HuH-7.5 (cell line): ENCODE data around the gene KRT39.
"Not testable (repeated sequence)": the region's sequence is repeated elsewhere in the genome, so short reads cannot be mapped to it uniquely, and the experiment has no call there.

Source experiments
- DNase-seq: peaks from one replicate; pipeline ENCODE4 v3.0.0; 2011; ENCODE audit warnings: low spot score

The KRT39 gene

GRCh38 chr17:40966848-40967247 is at the start of gene KRT39:
Gene KRT39, minus strand, starts transcription at chr17:40966948. Its CDS starts 92 bp downstream, at chr17:40966856.
- DNase-seq, result no peak

- no peak for DNase-seq
These were observed 48.7 kb upstream of the KRT39 start for GRCh38 chr17:41015454-41015853.

DNA sequence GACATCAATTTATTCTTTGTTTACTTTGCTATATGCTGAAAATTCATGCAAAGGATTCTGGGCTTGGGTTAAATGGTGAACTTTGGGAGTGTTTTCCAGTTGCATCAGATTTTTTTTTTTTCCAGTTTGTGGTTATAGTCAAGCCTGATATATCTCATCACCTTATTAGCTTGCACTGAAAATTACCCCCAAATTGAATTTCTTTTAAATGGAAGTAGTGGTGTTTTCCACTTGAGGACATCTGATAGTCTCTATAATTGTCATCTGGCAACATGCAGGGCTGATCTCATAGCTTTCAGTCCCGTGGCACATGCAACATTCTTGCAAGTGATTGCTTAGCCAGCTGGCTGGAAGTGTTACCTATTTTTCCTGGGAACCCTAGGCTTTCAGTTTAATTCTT is 46.9 kb upstream of the KRT39 start:
- no peak for DNase-seq

DNA sequence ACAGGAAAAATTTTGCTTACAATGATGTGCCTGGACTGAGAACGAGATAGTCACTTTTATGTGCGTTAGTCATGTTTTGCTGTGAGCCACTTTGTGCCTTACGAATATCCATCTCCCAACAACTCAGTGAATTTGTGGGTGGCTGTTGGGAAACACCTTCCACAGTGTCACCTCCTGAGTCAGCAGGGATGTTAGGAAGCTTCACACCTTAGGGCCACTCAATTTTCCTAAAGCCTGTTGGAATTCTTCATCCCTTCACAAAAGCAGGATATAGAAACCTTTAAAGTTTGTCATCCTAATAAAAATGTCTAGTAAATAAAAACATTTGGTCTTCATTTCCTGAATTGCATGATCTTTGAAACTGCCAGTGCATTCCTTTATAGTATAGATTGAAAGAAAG is 46.4 kb upstream of the KRT39 start:
- DNase-seq, result no peak

- DNase-seq, result no peak
These were observed 45.8 kb upstream of the KRT39 start for GRCh38 chr17:41012326-41013120.

DNA sequence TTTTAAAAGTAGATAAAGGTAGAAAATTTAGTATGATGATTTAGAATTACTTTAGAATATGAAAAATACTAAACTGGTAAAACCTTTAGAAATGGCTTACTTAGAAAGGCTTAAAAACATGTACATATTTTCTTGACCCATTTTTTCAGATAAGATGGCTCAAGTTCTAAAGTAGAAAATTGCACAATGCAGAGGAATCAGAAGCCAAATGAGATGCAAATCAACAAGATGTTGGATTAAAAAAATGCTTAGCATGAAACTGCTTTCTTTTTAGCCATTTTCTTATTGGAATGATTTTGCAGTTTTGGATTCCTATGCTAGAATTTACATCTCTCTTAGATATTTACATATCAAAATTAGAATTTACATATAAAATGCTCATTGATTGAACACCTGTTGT is 43.7 kb upstream of the KRT39 start:
- DNase-seq, result no peak

DNA sequence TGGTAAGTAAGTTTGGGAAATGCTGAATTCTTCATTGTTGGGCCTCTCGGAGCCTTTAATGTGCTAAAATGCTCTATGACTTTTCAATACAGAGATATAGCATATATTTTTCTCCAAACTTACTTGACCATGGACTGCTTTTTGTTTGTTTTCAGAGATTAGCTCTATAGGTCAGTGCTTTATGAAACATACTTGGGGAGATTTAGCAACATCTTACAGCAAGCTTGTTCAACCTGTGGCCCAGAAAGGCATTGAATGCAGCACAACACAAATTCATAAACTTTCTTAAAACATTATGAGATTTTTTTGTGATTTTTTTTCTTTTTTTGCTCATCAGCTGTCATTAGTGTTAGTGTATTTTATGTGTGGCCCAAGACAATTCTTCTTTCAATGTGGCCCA is 43.2 kb upstream of the KRT39 start:
- no peak for DNase-seq

DNA sequence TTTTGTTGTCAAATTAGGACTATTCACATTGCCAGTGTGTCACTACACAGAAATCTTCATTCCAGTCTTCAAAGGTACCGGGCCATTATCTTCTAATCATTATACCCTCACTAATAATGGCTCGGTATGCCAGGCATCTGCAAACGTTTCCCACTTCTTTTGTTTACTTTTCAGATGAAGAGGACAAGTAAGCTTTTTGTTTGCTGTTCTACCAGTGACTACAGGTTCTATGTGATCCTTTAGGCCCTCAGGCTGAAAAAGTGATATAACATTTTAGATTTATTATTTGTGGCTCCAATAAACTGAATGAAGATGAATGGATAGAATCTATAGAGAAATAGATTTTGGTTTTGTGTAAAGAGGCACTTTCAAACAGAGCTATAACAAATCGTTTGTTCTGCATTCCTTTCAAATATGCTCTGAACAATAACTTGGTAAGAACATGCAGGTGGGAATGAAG is 42.6 kb upstream of the KRT39 start:
- peak; percentile 8 for DNase-seq

- DNase-seq, result no peak
These were observed 42.1 kb upstream of the KRT39 start, which contains the start of gene KRTAP3-1 for GRCh38 chr17:41008811-41009210. Gene KRTAP3-1, minus strand, starts transcription at chr17:41009128. Its CDS starts 54 bp downstream, at chr17:41009074.

GRCh38 chr17:41004397-41004796 is 37.6 kb upstream of the KRT39 start:
- DNase-seq, result no peak

GRCh38 chr17:41003926-41004325 is 37.2 kb upstream of the KRT39 start:
- no peak for DNase-seq

DNA sequence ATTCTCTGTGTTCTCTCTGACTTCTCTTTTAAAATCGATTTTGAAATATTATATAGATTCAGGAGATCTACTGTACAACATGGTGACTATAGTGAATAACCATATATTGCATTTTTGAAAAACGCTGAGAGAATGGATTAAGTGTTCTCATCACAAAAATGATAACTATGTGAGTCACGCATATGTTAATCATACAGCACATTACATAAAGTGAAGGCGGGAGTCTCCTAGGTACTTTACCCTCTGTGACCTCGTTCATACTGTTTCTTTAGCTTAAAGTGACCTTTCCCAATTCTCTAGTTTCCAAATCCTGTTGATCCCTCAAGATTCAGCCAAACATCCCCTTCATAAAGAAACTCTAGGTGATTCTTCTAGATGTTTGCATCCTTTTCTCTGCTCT is 36.1 kb upstream of the KRT39 start:
- DNase-seq, result no peak

- DNase-seq, result no peak
These were observed 35.0 kb upstream of the KRT39 start for GRCh38 chr17:41001795-41002194.

- DNase-seq, result not testable (repeated sequence)
These were observed 32.8 kb upstream of the KRT39 start, which contains the start of gene KRTAP3-2 for GRCh38 chr17:40999563-40999962. Gene KRTAP3-2, minus strand, starts transcription at chr17:40999906. Its CDS starts 53 bp downstream, at chr17:40999853.

- DNase-seq, result no peak
These were observed 30.6 kb upstream of the KRT39 start for GRCh38 chr17:40997361-40997760.

GRCh38 chr17:40996829-40997228 is 30.1 kb upstream of the KRT39 start:
- DNase-seq, result no peak

DNA sequence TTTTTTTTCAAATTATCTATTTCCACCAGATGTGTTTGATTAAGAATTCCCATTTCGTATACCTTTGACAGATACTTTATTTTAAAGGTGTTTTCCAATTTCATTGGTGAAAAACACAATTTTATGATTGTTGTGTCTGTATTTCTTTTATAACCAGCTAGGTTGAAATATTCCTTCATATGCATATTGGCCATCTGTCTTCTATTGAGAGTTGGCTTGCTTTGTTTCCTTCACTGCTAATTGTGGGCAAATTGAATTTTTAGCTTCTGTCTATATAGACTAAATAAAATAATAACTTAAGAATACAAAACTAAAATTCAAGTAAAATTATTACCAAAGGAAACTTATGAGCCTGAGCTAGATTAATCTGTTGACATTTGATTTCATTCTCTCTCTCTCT is 28.4 kb upstream of the KRT39 start:
- no peak for DNase-seq

- no peak for DNase-seq
These were observed 27.1 kb upstream of the KRT39 start, which contains the start of gene KRTAP3-3 for GRCh38 chr17:40993839-40994238. Gene KRTAP3-3, minus strand, starts transcription at chr17:40994164. Its CDS starts 67 bp downstream, at chr17:40994097.

- DNase-seq, result no peak
These were observed 26.3 kb upstream of the KRT39 start for GRCh38 chr17:40993084-40993483.

DNA sequence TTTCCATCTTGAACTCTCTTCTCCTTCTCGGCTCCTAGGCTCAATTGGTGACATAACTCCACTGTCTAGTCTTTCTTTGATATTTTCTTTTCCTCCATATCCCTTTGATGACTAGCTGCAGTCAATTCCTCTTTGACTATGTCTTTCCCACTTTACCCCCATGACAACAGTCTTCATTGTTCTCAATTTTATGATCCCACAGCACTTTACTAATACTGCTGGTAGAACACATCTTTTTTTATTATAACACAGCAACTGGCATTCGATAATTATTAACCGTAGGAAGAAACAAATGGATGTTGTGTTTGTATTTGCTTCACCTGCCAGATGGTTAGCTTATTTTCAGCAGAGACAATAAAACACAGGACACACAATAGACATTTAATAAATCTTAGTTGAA is 25.9 kb upstream of the KRT39 start:
- DNase-seq, result no peak

GRCh38 chr17:40986920-40987319 is 20.2 kb upstream of the KRT39 start:
- DNase-seq, result no peak

GRCh38 chr17:40984226-40984625 is 17.5 kb upstream of the KRT39 start, which contains the start of gene KRT40:
Gene KRT40, minus strand, starts transcription at chr17:40984326. Its CDS starts 53 bp downstream, at chr17:40984273.
- no peak for DNase-seq

- no peak for DNase-seq
These were observed 14.4 kb upstream of the KRT39 start for GRCh38 chr17:40981115-40981514.

DNA sequence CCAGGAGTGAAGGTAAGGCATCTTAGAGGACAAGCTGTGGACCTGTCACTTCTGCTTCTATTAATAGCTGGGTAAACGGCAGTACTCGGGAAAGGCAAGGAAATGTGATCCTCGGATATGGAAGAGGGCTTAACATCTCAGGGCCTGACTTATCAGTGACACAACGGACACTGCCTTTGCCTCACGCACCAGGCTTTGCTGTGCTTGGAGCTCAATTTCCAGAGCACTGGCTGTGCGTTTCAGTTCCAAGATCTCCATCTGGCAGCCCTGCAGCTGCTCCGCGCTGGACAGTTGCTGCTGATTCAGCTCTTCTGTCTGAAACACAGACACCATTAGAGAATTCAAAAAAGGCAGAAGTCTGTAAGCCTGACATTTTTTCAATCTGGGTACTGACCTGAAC is 13.8 kb upstream of the KRT39 start:
- DNase-seq, result no peak
